GM19043 (cell line): ENCODE results near the gene SLC12A8.

Source experiments
- ATAC-seq: cut with Tn5 transposase; IDR thresholded peaks from one replicate; pipeline ENCODE4 v1.9.1; 2021; ENCODE audit warnings: low read depth; ENCODE audit not compliant: unreplicated experiment

Gene SLC12A8

GRCh38 chr3:125058529-125058928 is 154.0 kb downstream of the SLC12A8 start:
- no peak for ATAC-seq

- ATAC-seq: no peak
Measured at GRCh38 chr3:125057186-125057850, 155.2 kb downstream of the SLC12A8 start.

GRCh38 chr3:125055913-125056745 is 156.4 kb downstream of the SLC12A8 start, which contains the start of gene HEG1:
Gene HEG1, minus strand, starts transcription at chr3:125055997. Its CDS starts 107 bp downstream, at chr3:125055890.
- peak; percentile 47 for ATAC-seq

- ATAC-seq: no peak
Measured at GRCh38 chr3:125055331-125055912, 157.1 kb downstream of the SLC12A8 start.

- peak; percentile 38 for ATAC-seq
Measured at GRCh38 chr3:125054449-125055329, 157.9 kb downstream of the SLC12A8 start.

GRCh38 chr3:125054062-125054448 is 158.5 kb downstream of the SLC12A8 start:
- ATAC-seq: no peak

GRCh38 chr3:125053304-125053699 is 159.2 kb downstream of the SLC12A8 start:
- ATAC-seq: no peak

GRCh38 chr3:125052624-125053303 is 159.8 kb downstream of the SLC12A8 start:
- no peak for ATAC-seq

GRCh38 chr3:125051715-125052581 is 160.6 kb downstream of the SLC12A8 start:
- ATAC-seq: no peak

- ATAC-seq: no peak
Measured at GRCh38 chr3:125051205-125051604, 161.3 kb downstream of the SLC12A8 start.

- no peak for ATAC-seq
Measured at GRCh38 chr3:125050488-125051090, 162.0 kb downstream of the SLC12A8 start.

- no peak for ATAC-seq
Measured at GRCh38 chr3:125048282-125048681, 164.3 kb downstream of the SLC12A8 start.

- ATAC-seq: no peak
Measured at GRCh38 chr3:125045965-125046364, 166.6 kb downstream of the SLC12A8 start.

GRCh38 chr3:125045194-125045593 is 167.4 kb downstream of the SLC12A8 start:
- no peak for ATAC-seq

- no peak for ATAC-seq
Measured at GRCh38 chr3:125043599-125044151, 168.9 kb downstream of the SLC12A8 start.

GRCh38 chr3:125042725-125043406 is 169.7 kb downstream of the SLC12A8 start:
- no peak for ATAC-seq

- no peak for ATAC-seq
Measured at GRCh38 chr3:125039131-125040100, 173.1 kb downstream of the SLC12A8 start.
